HG02610 (cell line): ENCODE data around the gene MATK.

Experiments used
- ATAC-seq: cut with Tn5 transposase; IDR thresholded peaks from one replicate; pipeline ENCODE4 v1.9.1; 2021; ENCODE audit warnings: mild to moderate bottlenecking, moderate library complexity; ENCODE audit not compliant: unreplicated experiment

Gene MATK

GRCh38 chr19:3790941-3791340 is 4.8 kb upstream of the MATK start:
- ATAC-seq, result no peak

- no peak for ATAC-seq
These were observed 4.1 kb upstream of the MATK start for GRCh38 chr19:3790209-3790734.

GRCh38 chr19:3788996-3789778 is 3.0 kb upstream of the MATK start:
- ATAC-seq, result no peak

GRCh38 chr19:3785451-3785937 is 687 bp downstream of the MATK start:
- no peak for ATAC-seq

- ATAC-seq, result no peak
These were observed 1.4 kb downstream of the MATK start for GRCh38 chr19:3784607-3785450.

GRCh38 chr19:3783660-3784584 is 2.3 kb downstream of the MATK start:
- ATAC-seq, result no peak

GRCh38 chr19:3782903-3783302 is 3.3 kb downstream of the MATK start:
- no peak for ATAC-seq

GRCh38 chr19:3782330-3782729 is 3.9 kb downstream of the MATK start:
- ATAC-seq, result no peak

- no peak for ATAC-seq
These were observed 4.6 kb downstream of the MATK start for GRCh38 chr19:3781603-3782002.

GRCh38 chr19:3780786-3781304 is 5.3 kb downstream of the MATK start:
- no peak for ATAC-seq

- ATAC-seq, result no peak
These were observed 7.1 kb downstream of the MATK start for GRCh38 chr19:3778899-3779723.

- ATAC-seq, result no peak
These were observed 7.9 kb downstream of the MATK start for GRCh38 chr19:3778104-3778867.

- ATAC-seq, result no peak
These were observed 9.6 kb downstream of the MATK start for GRCh38 chr19:3776479-3777040.

- no peak for ATAC-seq
These were observed 10.3 kb downstream of the MATK start for GRCh38 chr19:3775831-3776230.

- ATAC-seq, result no peak
These were observed 10.8 kb downstream of the MATK start for GRCh38 chr19:3775374-3775711.

GRCh38 chr19:3774621-3775373 is 11.4 kb downstream of the MATK start:
- no peak for ATAC-seq

- ATAC-seq, result no peak
These were observed 12.2 kb downstream of the MATK start for GRCh38 chr19:3773814-3774515.
